GM21825 (cell line): ENCODE data around the gene BOD1L1.

Experiments
- ATAC-seq: cut with Tn5 transposase; IDR thresholded peaks from one replicate; pipeline ENCODE4 v1.9.1; 2021; ENCODE audit warnings: mild to moderate bottlenecking, moderate library complexity; ENCODE audit not compliant: unreplicated experiment

BOD1L1 gene

GRCh38 chr4:13626492-13627177 is 890 bp downstream of the BOD1L1 start:
- no peak for ATAC-seq

GRCh38 chr4:13618212-13618806 is 9.2 kb downstream of the BOD1L1 start:
- no peak for ATAC-seq

- no peak for ATAC-seq
These were observed 9.7 kb downstream of the BOD1L1 start for GRCh38 chr4:13617801-13618200.

- ATAC-seq: no peak
These were observed 10.9 kb downstream of the BOD1L1 start for GRCh38 chr4:13616597-13616996.

- peak; percentile 48 for ATAC-seq
These were observed 12.4 kb downstream of the BOD1L1 start for GRCh38 chr4:13615161-13615560.

- no peak for ATAC-seq
These were observed 15.0 kb downstream of the BOD1L1 start for GRCh38 chr4:13612569-13612968.

- ATAC-seq: peak; percentile 95
These were observed 16.2 kb downstream of the BOD1L1 start for GRCh38 chr4:13611283-13611842.

GRCh38 chr4:13605330-13605729 is 22.2 kb downstream of the BOD1L1 start:
- ATAC-seq: no peak

- no peak for ATAC-seq
These were observed 25.7 kb downstream of the BOD1L1 start for GRCh38 chr4:13601848-13602247.

GRCh38 chr4:13601048-13601447 is 26.5 kb downstream of the BOD1L1 start:
- ATAC-seq: peak; percentile 63

GRCh38 chr4:13599159-13599558 is 28.4 kb downstream of the BOD1L1 start:
- ATAC-seq: no peak

GRCh38 chr4:13597604-13598003 is 29.9 kb downstream of the BOD1L1 start:
- no peak for ATAC-seq

GRCh38 chr4:13597141-13597540 is 30.4 kb downstream of the BOD1L1 start:
- ATAC-seq: no peak

- ATAC-seq: no peak
These were observed 35.3 kb downstream of the BOD1L1 start for GRCh38 chr4:13592220-13592619.

- no peak for ATAC-seq
These were observed 36.8 kb downstream of the BOD1L1 start for GRCh38 chr4:13590766-13591165.

GRCh38 chr4:13588954-13589353 is 38.6 kb downstream of the BOD1L1 start:
- no peak for ATAC-seq

- no peak for ATAC-seq
These were observed 43.0 kb downstream of the BOD1L1 start for GRCh38 chr4:13584481-13584880.

GRCh38 chr4:13580036-13580435 is 47.5 kb downstream of the BOD1L1 start:
- ATAC-seq: no peak

- no peak for ATAC-seq
These were observed 49.9 kb downstream of the BOD1L1 start for GRCh38 chr4:13577660-13578059.

- ATAC-seq: no peak
These were observed 56.6 kb downstream of the BOD1L1 start for GRCh38 chr4:13570916-13571315.

GRCh38 chr4:13567125-13567524 is 60.4 kb downstream of the BOD1L1 start:
- ATAC-seq: no peak

GRCh38 chr4:13562876-13563275 is 64.6 kb downstream of the BOD1L1 start:
- no peak for ATAC-seq
